ENCODE results near the gene ADAMTS9.

Gene ADAMTS9

DNA sequence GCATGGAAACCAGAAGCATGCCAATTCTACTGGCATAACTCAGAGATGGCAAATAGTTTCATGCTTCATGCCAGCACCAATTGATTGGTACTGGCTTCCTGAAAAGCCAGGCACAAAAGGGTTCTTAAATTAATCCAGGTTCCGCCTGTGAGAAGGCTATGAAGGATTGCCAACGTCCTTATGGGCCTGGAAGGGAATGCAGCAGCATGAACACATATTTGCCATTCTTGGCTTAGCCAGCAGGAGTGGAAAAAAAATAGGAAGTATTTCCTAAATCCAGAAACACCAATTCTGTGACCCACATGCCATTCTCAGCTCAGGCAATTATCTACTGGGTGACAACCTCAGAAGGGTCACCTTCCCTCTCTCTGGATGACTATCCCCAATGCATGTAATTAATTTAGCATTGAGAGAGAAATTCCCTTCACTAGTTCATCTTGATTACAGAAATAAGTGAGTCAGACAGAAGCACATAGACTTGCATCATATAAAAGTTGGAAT lies 36.0 kb downstream of the ADAMTS9 start:
- DNase-seq (ENCODE audit: low read depth in 2 of 2), result no peak

DNA sequence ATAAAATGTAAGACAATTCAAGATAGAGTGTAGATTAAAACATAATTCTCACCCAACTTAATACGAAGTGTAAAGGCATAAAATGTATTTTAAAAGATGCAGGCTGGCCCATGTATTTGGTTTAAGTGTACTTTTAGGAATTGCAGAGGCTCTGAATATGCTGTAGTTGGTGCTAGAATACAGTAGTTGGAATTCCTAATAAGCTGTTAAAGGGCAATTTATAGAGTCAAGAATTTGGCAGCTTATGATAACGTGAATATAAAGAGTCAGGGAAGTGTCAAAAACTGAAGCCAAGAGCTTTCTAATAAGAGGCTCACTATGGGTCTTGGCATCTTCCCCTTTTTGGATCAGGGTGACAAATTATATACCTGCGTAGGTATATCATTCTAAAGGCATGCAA lies 36.5 kb downstream of the ADAMTS9 start:
- DNase-seq (ENCODE audit: low read depth in 2 of 2), result no peak

DNA sequence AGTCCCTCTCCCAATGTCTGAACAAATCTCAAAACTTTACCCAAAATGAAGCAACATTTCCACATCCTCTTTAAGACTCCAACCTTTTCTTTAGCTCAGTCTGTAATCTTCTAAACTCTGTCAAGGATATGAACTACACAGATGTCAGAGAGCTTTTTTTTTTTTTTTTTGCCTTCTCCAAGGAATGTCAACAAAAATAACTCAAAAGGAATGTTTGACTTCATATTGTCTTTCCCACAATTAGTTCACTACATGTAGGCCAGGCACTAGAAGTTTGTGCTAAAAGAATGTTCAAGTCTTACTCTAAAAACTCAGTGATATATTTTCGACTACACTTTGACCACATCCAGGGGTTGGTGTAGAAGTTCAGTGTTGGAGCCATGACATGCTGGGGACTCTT lies 37.1 kb downstream of the ADAMTS9 start:
- no peak for DNase-seq (ENCODE audit: low read depth in 2 of 2)

DNA sequence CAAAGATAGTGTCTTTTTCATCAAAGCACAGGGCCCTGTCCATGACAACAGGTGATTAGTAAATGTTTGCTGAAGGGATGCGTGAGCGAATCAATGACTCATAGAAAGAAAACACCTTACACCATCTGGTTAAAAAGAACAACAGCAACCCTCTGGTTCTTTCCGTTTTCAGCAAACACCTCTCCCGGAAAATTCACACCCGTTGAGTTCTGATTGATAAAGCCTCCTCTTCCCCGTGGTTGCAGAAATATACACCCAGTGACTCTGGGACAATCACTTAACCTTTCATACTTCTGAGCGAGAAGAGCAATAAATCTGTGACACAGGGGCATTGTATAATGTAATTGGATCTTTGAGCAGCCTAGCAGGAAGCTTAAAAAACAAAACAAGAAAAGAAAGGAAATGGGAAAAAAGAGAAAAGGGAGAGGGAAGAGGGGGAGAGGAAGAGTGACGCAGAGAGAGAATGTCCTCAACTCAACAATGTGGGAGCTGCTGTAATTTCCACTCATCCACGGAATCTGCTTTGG lies 37.6 kb downstream of the ADAMTS9 start:
- no peak for DNase-seq (ENCODE audit: low read depth in 2 of 2)

DNA sequence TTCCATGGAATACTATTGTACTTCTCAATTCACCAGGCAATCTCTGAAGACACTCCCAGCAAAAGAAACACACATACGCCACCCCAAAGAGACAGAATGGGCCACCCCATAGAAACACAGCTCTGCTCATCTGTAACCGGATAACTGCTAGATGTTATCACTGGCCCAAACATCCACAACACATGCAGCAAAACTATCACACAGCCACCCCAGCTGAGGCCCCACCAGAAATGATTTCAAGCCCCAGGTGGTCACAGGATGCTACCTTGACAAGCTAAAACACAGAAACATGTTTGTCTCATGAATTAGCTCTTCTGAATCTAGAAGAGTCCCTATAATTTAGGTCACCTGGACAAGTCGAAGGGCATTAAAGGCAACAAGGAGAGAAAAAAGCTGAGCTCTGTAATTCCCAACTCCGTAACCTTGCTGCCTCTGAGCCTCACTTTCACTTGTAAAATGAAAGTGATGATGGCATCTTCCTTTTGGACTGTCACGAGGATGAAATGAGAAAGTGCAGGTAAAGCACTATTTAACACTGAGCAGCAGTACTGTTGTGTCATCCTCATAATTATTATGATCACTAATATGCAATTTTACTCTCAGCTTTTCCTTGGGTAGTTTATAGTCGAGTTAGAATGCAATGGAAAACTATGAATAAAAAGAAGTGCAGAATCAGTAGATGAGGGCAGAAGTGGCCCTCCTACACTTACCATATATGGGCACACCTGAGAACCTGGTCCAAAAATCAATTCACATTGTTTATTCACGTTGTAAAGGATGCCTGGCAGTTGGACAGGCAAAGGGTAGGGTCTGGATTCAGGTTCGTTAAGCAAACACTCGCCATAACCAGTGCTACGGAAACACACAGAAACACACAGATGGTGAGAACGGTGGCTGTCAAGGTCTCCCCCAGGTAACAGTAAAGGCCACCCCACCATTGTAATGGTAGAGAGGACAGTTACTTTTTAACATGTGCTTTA lies 38.6 kb downstream of the ADAMTS9 start:
- DNase-seq (ENCODE audit: low read depth in 2 of 2), result no peak

DNA sequence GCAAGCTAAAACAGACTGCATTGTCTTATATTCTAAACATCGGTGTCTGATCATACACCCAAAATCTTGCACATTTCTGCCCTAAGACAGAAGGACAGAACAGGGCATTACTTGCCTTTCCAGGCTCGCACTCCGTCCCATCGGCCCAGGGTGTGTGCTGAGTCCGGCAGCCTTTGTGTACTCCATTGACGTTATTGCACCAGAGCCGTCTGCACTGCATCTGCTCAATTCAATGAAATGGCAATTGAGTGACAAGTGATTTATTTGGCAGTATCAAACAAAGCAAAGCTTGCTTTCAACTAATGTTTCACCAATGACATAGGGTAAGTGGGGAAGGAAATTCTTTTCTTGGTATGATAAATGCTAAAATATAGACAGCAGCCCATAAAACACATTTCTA lies 40.0 kb downstream of the ADAMTS9 start:
- no peak for DNase-seq (ENCODE audit: low read depth in 2 of 2)

DNA sequence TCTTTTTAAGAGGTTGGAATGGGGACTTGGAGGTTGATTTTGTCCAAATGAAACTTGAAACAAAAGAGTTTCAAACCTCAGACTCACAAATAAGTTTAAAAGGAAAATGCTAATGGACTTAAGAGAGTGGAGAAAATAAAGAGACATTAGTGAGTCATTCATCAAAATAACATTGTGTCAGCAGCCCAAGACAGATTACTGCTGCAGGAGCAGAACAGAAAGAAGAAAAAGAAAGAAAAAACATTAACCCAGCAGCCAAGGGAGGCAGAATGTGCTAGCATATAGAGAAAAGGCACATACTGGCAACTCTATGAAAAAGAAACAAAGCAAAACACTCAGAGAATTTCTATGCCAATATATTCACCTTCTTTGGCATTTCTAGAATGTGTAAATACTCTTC lies 42.6 kb downstream of the ADAMTS9 start:
- DNase-seq (ENCODE audit: low read depth in 2 of 2), result no peak

DNA sequence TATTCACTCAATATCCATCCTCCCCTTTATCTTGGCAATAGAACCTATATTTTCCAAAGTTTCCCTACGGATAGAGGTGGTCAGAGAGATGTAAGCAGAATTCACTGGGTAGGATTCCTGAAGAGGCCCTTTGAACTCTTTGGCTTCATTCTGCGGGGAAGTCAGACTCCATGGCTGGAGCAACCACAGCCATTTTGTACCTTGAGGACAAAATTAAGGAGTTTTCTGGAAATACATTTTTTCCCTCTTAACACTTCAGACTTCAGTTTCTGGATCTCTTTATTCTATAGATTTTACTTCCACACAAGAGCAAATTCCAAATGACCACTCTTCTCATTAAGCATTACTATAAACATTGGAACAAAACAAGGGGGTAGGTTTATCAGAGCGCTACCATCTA lies 43.3 kb downstream of the ADAMTS9 start:
- no peak for DNase-seq (ENCODE audit: low read depth in 2 of 2)

DNA sequence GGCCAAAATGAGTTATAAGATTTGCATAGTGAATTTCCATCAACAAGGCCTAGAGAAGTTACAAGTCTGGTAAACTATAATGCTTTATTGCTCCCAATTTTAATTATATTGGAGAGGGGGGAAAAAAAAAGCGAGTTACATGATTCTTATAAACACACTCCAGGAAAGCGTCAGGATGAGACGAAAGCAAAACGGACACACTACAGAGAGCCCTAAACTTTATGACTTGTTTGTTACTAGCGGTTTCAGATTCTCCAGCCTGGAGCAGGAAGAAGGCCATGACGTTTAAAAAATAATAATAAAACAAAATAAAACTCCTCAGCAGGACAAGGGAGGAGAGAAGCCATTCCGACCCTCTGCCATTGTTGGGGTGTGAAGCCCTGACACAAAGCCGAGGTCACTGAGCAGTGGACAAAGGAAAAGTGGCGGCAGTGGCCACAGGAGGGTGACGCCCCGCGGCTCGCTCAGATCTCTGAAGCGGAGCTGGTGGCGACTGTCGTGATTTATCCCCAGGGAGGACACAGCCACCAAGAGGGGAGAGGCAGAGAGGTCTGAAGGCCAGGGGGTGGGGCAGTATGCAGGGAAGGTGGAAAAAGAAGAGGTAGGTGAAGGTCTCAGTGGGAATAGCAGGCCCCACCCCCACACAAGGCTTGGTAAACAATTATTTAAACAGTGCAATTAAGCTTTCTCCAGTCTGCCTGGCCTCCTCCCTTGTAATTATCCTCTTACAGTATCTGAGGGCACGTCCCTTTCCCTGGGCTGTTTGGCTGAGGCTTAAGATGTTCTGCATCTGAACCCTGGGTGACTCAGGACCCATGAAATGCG lies 45.3 kb downstream of the ADAMTS9 start:
- DNase-seq (ENCODE audit: low read depth in 2 of 2), result no peak

DNA sequence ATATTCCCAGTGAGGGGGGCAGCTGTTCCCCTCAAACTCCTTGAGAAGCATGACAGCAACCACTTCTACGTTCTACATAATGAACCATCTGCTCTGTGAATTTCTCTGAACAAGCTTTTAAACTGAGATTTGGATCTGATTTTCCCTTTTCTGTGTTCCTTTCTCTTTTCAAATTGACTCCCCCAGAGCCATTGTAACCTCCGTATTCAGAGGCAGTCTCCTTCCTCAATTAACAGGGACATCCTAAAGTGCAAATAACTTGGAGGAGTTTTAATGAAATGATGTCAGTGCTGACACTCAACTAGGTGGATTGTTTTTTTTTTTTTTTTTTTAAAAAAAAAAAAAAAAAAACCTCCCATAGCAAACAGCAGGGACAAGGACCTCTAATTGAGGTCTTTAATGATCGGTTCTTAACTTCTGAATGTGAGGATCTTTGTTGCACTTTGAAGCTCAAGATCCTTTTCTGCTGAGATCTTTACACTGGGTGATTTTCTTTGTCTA lies 48.8 kb downstream of the ADAMTS9 start:
- no peak for DNase-seq (ENCODE audit: low read depth in 2 of 2)

DNA sequence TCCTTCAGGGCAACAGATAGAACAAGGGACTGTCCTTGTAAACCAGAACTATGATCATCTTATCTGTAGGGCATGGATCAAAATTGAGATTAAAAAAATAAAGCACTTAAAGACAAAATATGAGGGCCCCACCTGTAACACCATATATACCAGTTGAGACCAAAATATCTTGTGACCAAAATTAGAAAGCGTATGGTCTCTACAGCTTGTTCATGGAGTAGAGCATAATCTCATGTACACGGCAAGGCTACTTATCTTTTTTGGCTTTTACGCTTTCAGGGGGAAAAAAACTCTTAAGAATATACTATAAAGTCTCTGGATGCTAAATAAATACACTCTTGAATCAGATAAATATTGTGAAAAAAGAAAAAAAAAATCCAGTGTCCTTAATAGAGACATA lies 49.3 kb downstream of the ADAMTS9 start:
- no peak for DNase-seq (ENCODE audit: low read depth in 2 of 2)

DNA sequence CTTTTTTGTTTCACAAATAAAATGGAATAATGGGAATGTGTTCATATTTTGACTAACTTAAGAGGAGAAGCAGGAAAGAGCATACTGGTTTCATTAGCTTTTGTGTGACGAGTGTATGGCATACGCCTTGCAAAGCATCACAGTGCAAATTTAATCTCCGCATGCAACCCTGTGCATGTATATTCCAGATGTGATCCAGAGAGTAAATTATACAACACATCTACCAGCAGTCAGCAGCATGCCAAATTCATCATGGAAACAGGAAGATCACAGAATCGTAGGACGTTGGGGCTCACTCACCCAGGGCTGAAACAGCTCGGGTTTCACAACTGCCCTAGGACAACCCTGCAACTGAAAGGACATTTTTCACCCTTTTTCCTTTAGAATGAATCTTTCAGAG lies 53.4 kb downstream of the ADAMTS9 start:
- DNase-seq (ENCODE audit: low read depth in 2 of 2), result no peak

DNA sequence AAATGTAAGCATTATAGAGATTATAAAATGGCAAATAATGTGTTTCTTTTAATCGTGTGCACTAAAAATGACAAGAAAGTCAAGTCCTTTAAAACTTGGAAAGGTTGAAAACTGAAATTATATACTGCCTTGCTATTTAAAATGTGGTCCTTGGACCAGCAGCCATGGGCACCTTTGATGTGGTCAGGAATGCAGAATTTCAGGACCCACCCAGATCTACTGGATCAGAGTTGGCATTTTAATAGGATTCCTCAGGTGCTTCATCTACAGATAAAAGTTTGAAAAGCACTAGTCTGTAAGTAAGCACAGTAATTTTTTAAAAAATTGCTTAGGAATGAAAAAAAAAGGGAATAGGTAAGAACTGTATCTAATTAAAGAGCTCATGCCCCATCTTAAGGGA lies 55.8 kb downstream of the ADAMTS9 start:
- no peak for DNase-seq (ENCODE audit: low read depth in 2 of 2)

DNA sequence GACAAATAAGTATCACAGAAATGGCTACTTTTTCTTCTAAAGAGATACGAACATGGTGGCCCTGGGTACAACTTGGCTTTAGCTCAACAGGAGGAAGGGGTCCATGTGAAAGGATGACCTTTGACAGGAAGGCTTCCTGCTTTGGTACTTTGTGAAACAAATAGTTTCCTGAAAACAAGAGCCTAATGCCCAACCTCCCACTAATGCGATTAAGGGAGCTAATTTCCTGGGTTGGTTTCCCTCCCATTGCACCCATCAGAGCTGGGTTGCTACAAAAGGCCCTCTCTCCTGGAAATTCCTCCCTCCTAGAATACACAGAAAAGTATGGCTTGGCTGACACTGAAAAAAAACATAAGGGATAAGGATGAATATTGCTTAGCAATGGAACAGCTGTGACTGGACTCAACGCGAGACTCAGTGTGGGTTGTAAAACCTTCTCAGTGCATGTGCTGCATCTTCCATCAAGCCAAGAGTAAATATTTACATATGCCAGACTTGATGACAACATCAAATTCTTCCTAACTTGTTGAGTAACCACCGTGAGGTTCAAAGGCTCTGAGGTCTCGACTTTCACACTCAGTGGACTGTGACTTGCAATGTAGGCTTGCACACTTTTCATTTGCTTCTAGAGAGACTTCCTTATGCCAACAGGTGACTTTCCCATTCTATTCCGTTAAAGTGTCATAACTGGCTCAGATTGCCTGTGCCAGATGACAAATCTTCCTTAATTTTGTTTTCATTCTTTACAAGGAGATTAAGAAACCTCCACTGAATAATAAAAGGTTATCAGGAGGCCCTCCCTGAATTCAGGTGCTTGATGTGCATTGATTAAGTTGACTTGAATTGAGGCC lies 60.1 kb downstream of the ADAMTS9 start:
- no peak for DNase-seq (ENCODE audit: low read depth in 2 of 2)

DNA sequence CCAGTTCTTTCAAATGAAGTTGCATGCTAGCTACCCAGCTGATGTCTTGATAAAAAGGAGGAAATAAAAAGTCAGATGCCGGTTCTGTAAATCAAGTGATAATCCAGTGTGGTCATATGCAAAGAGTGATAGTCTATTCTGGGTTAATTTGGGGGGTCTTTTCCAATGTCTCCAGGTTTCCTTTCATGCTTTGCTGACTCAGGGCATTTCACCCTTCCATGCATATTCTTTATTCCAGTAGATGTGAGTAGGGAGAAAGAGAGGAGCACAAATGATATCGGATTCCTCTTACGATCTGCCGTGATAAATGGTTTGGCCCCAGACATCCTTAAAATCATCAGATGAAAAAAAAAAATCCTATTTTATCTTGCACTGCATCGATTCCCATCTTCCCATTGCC lies 60.8 kb downstream of the ADAMTS9 start:
- DNase-seq (ENCODE audit: low read depth in 2 of 2), result no peak

DNA sequence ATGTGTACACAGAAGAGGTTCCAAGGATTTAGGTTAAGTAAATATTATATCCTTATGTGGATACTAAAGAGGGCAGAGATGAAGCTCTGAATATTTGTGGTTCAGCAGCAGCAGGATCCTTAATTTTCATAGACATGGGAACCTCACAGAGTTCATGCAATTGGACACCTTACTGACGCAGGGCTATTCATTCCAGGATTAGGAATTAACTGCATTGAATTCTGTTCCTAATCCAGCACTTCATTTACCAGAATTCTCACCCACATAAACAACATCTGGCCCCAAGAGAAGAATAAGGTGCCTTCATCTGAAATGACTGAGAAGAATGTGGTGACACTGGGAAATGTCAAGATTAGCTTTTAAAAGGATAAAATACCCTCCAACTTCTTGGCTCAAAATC lies 62.4 kb downstream of the ADAMTS9 start:
- DNase-seq (ENCODE audit: low read depth in 2 of 2), result no peak

DNA sequence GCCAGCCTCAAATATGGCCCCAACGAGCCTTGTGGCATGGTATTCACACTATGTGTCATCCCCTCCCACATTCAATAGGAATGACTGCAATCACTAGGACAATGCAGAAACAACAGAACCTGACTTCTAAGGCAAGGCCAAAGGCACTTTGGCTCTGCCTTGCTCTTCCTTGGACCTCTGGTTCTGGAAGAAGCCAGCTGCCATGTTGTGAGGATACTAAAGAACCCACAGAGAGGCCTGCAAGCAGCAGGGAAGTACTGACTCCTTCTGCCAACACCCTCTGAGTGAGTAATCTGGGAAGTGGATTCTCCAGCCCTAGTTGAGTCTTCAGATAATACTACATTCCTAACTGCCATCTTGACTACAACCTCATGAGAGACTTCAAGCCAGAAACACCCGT lies 64.7 kb downstream of the ADAMTS9 start:
- no peak for DNase-seq (ENCODE audit: low read depth in 2 of 2)

DNA sequence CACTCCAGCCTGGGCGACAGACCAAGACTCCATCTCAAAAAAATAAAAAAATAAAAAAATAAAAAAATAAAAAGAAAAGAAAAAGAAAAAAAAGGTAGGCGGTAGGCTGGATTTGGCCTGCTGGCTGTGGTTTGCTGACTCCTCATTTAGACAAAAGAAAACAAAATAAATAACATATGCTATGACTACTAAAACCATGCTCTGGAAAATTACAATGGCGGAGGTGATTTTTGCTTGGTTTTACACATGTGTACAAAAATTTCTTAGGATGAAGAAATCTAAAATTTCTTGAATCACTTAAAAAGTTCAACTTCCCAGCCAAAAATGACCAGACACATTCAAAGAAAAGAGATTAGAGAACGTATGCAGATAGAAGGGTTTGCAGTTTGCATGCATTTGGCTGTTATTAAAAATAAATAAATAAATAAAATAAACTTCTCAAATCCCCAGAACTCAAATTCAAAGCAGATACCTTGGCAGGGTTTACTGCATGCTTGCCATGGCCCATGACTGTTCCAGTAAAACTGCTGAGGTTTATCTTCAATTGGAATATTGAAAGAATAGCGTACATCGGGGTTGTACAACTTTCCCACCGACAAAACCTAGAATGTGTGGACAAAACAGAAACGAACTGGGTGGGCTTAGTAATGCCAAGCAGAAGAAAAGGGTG lies 65.9 kb downstream of the ADAMTS9 start:
- no peak for DNase-seq (ENCODE audit: low read depth in 2 of 2)

DNA sequence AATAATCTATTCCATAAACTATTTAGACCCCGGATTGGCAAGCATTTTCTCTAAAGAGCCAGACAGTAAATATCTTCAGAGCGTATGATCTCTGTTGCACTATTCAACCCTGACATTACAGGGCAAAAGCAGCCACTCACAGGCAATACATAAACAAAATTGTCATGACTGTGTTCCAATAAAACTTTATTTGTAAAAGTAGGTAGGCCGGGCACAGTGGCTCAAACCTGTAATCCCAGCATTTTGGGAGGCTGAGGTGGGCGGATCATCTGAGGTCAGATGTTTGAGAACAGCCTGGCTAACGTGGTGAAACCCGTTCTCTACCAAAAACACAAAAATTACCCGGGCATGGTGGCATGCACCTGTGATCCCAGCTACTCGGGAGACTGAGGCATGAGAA lies 66.5 kb downstream of the ADAMTS9 start:
- no peak for DNase-seq (ENCODE audit: low read depth in 2 of 2)

DNA sequence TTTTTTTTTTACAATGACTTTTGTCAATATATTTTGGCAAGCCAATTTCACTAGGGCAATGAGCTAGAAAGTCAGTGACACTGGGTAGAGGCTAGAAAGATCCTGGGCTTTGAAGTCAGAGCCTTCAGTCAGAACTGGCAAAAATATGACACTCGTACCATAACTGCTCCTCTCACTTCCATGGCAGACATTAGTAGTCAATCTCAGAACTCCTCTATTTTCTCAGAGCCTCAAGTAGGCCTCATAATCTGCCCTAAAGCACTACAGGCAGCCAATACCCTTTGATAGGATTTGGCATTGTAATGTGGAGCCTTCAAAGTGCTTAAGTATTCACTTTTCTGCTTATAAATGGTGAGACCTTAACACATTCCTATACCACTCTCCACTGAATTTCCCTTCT lies 67.8 kb downstream of the ADAMTS9 start:
- no peak for DNase-seq (ENCODE audit: low read depth in 2 of 2)

DNA sequence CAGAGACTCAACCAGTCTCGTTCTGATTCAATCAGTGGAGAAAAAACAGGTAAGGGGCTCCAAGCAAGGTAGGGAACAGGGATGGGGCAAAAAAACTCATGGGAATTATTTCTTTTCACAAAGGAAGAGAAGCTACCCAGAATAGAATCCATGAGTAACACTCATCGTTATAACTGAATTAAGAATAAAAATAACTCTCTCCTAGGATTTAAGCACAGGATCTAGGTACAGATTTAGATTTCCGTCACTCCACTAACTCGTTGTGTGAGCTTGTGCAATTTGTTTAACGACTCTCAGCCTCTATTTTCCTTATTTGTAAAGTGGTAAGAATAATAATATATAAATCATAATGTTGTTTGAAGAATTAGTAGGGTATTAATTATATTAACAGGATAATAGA lies 68.6 kb downstream of the ADAMTS9 start:
- DNase-seq (ENCODE audit: low read depth in 2 of 2), result no peak
